Stimulated activated CD4-positive, alpha-beta T cell treated with anti-CD3 and anti-CD28 coated beads, Interleukin-1b, Interleukin-23, amount 100 ng/mL, for 1 hour (primary cell): ENCODE results near the gene IMMP2L.

Experiments
- DNase-seq, 2 donors: peaks; one replicate each; pipeline ENCODE4 v3.0.0-alpha.2; 2020; ENCODE audit warnings: low read depth in 2 of 2

Gene IMMP2L

GRCh38 chr7:111038185-111038584 is 524.1 kb downstream of the IMMP2L start:
- no peak for DNase-seq

GRCh38 chr7:111031916-111032315 is 530.4 kb downstream of the IMMP2L start:
- DNase-seq = no peak

DNA sequence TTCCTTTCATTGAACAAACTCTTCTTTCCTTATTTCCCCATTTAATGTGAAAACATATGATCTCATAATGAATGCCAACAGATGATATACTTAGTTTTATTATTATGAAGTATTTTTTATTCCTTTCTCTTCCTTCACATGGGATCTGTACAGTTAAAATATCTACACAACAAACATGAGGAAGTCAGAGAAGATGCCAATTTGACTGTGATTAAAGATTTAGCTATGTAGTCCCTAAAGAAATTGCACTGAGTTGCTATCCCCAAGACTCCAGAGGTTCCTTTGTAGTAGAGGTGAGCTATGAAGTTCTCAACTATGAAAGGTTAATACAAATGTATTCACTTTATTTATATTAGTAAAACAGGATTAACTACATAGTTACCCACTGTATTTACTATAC is 532.0 kb downstream of the IMMP2L start:
- no peak for DNase-seq

GRCh38 chr7:111029574-111030251 is 532.6 kb downstream of the IMMP2L start:
- DNase-seq = no peak

DNA sequence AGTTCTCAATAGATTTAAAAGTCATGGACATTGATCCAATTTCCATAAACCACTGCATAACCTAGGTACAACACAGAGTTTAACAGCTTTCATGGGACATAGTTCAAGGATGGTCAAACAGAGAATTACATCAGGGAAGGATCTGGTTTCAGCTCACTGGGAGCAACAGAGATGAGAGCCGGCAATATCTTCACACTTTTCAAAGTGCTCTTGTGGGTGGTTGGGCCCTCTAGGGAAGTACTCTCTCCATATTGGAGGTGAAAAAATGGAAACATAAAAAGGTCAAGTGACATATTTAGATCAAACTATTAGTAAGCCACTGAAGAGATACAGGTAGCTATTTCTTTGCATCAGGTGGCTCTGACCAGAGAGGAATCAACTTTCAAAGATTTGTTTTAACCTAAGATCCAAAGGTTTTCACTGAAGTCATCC is 533.1 kb downstream of the IMMP2L start:
- no peak for DNase-seq

DNA sequence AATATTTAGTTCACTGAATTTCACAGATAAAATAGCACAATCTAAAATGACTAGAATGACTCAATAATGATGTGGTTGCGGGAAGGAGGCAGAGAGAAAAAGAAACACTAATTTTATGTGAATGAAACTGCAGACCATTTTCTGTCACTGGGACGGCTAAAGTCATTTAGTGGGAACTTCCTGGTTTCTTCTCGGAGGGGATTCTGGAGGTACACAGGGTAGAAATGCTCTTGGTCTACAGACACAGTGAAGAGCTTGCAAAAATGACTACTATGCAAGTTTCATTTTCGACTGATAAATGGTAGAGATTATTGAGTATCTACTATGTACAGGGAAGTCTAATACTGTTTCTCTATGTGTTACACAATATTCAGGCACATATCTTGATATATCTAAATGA is 534.9 kb downstream of the IMMP2L start:
- no peak for DNase-seq

DNA sequence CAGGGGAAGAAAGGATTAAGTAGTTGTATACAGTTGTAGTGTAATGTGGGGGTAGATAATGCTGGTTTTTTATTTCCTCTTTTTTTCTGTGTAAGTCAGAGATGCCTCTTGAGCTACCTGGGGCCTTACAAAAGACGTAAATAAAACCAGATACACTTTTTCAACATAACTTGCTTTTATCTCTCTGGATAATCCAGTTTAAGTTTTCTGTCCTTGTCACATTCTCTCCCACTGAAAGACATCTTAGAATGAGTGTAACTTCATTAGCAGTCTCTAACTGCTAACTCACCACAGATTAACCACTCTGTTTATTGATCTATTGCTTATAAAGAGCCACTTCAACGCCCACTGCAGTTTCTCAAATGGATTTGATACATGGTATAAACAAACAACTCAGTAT is 535.5 kb downstream of the IMMP2L start:
- DNase-seq = no peak

DNA sequence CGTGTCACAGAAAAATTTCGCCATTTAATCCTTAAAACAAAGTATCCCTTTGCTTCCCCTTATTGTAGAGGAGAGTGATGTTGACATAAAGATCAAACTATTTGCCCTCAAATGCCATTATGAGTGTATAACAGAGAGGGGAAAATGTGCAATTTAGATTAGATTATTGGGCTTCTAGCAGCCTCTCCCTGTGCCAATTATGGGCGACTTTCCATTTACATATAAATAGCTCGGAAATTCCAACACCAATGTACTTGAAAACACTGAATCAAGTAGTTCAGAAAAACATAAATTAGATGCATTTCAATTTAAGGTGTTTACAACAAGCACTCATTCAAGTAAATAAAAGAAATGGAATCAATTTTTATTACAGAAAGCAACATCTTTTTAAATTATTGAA is 535.9 kb downstream of the IMMP2L start:
- DNase-seq = no peak

GRCh38 chr7:111025006-111025405 is 537.3 kb downstream of the IMMP2L start:
- no peak for DNase-seq

- DNase-seq = no peak
Observed at GRCh38 chr7:111018960-111019736, 543.1 kb downstream of the IMMP2L start.

GRCh38 chr7:111018447-111018846 is 543.8 kb downstream of the IMMP2L start:
- DNase-seq = no peak

- DNase-seq = no peak
Observed at GRCh38 chr7:111014079-111014478, 548.2 kb downstream of the IMMP2L start.

- no peak for DNase-seq
Observed at GRCh38 chr7:111012799-111013675, 549.3 kb downstream of the IMMP2L start.

DNA sequence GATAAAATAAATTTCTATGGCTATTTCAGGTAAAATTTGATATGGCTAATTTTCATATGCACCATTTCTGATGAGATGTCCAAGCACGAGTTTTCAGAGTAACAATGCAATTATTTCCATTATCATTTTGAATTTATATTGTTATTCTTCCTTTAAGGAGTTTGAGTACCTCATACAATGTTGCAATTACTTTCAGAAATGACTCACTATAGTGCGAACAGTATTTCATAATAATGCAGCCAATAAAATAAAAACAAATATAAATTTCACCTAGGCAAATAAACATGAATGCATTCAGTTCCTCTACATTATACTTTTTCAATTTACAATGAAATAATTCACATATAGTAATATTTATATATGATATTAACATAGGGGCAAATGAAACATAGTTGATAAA is 550.1 kb downstream of the IMMP2L start:
- no peak for DNase-seq

GRCh38 chr7:111011520-111011919 is 550.8 kb downstream of the IMMP2L start:
- DNase-seq = no peak

DNA sequence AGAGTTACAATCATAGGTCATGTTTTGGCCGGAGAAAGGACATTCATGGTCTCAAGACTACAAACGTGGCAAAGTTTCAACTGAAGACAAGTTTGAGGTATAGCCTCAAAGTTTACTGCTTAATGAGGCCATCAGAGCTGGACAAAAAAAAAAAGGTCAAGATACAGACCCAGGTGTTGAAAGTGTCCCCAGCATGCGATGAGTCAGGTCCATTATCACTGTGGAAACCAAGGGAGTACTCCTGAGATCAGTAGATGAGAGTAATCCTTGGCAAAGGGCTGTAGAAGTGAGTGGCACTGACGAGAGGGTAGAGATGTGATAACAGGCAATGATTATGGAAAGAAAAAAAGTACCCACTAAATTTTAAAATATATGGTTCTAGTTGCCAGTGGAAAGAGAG is 551.5 kb downstream of the IMMP2L start:
- DNase-seq = no peak

DNA sequence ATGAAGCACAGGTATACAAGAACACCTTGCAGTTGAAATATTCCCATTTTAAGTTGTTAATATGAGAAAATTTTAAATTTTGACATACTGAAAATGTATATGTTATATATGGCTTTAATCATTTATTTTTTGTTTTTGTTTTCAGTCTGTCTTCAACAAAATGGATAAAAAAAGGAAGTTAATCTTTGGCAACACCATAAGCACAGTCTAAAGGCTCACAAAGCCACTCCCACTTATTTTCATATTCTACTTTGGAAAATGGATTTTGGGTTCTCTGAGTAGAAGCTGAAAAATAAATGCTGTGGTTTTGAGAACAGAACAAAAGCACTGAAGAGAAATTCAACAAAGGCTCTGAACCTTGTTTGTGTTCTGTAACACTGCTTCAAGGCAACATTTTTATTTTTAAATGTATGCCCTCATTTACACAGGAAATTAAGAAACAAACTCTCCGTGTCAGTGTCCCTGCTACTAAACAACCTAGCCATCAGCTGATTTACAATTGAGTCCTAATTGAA is 552.7 kb downstream of the IMMP2L start:
- no peak for DNase-seq

- no peak for DNase-seq
Observed at GRCh38 chr7:111006691-111007090, 555.6 kb downstream of the IMMP2L start.

GRCh38 chr7:111006040-111006439 is 556.3 kb downstream of the IMMP2L start:
- DNase-seq = no peak

- DNase-seq = no peak
Observed at GRCh38 chr7:111005445-111005844, 556.8 kb downstream of the IMMP2L start.

DNA sequence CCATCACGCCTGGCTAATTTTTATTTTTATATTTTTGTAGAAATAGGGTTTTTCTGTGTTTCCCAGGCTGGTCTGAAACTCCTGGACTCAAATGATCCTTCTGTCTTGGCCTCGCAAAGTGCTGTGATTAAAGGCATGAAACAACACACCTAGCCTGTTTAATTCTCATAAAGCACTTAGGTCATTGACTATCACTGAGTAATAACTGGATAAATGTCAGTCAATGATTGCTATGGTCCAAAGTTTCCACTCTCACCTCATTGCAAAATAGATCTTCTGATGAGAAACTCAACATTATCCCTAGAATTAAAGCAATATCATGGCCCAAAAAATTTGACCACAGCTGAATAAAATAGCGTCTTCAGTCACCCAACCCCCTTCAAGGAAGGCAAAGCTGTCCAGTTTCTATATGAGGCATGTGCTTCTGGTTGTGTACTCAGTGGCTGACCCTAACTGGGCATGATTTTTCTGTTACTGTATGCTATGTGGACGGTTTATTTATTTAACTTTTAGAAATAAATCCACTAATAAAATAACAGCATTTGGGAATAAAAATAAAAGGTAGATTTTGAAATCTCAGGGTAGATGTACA is 557.9 kb downstream of the IMMP2L start:
- no peak for DNase-seq

DNA sequence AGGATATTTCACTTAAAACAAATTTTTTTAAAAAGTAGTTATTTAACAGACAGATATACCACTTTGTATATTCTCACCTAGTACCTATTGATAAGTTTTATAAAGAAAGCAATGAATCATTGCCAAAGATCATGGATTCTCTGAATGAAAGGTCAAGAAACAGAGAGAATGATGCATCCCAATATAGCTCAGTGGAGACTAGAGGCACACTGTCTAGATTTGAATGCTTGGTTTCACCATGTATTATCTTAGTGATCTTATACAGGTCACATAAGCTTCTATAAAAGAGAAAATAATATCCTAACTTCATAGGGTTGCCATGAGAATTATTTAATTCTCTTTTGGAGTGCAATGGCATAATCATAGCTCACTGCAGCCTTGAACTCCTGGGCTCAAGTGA is 558.4 kb downstream of the IMMP2L start:
- DNase-seq = no peak
